ENCODE results near the gene MBP.
A peak's percentile ranks its signal among the peaks of the same experiment; 100 is the strongest.

Gene MBP

GRCh38 chr18:77132369-77133050, at the start of gene MBP:
MBP (minus strand) TSS chr18:77132783; CDS start chr18:77105261, 27,522 bp downstream.
- peak; percentile 66 to 89 (median 83) for DNase-seq

- DNase-seq: peak in 1 of 3 experiments; percentile 62
These were observed 49.5 kb upstream of the MBP start for GRCh38 chr18:77181950-77182707.

GRCh38 chr18:77178559-77178958, 46.0 kb upstream of the MBP start:
- peak in 1 of 3 experiments; percentile 36 for DNase-seq

GRCh38 chr18:77177009-77177408, 44.4 kb upstream of the MBP start:
- no peak for DNase-seq

- peak in 1 of 3 experiments; percentile 27 for DNase-seq
These were observed 40.9 kb upstream of the MBP start for GRCh38 chr18:77173275-77174030.

- DNase-seq: peak in 2 of 3 experiments; percentile 30 to 43
These were observed 38.4 kb upstream of the MBP start for GRCh38 chr18:77170890-77171410.

GRCh38 chr18:77168811-77169311, 36.3 kb upstream of the MBP start:
- DNase-seq: no peak

- DNase-seq: no peak
These were observed 34.7 kb upstream of the MBP start for GRCh38 chr18:77167251-77167650.

- no peak for DNase-seq
These were observed 33.9 kb upstream of the MBP start for GRCh38 chr18:77166523-77166922.

GRCh38 chr18:77165503-77166188, 33.1 kb upstream of the MBP start:
- DNase-seq: no peak

- DNase-seq: no peak
These were observed 32.3 kb upstream of the MBP start for GRCh38 chr18:77164763-77165485.

GRCh38 chr18:77164026-77164425, 31.4 kb upstream of the MBP start:
- DNase-seq: no peak

GRCh38 chr18:77162580-77162979, 30.0 kb upstream of the MBP start:
- no peak for DNase-seq

- no peak for DNase-seq
These were observed 29.4 kb upstream of the MBP start for GRCh38 chr18:77161961-77162360.

GRCh38 chr18:77161383-77161782, 28.8 kb upstream of the MBP start:
- DNase-seq: no peak

GRCh38 chr18:77160515-77160914, 27.9 kb upstream of the MBP start:
- DNase-seq: no peak

- DNase-seq: no peak
These were observed 24.7 kb upstream of the MBP start for GRCh38 chr18:77157312-77157711.

GRCh38 chr18:77155031-77155430, 22.4 kb upstream of the MBP start:
- DNase-seq: no peak

GRCh38 chr18:77153404-77153803, 20.8 kb upstream of the MBP start:
- DNase-seq: no peak

GRCh38 chr18:77151772-77152520, 19.4 kb upstream of the MBP start:
- DNase-seq: no peak

Data from NCI-H1417 (cell line).